GM19395 (cell line): ENCODE measurements around the gene IGFBP3.

Experiments used
- ATAC-seq: cut with Tn5 transposase; IDR thresholded peaks from one replicate; pipeline ENCODE4 v1.9.1; 2021; ENCODE audit warnings: mild to moderate bottlenecking, moderate library complexity; ENCODE audit not compliant: unreplicated experiment

The IGFBP3 gene

DNA sequence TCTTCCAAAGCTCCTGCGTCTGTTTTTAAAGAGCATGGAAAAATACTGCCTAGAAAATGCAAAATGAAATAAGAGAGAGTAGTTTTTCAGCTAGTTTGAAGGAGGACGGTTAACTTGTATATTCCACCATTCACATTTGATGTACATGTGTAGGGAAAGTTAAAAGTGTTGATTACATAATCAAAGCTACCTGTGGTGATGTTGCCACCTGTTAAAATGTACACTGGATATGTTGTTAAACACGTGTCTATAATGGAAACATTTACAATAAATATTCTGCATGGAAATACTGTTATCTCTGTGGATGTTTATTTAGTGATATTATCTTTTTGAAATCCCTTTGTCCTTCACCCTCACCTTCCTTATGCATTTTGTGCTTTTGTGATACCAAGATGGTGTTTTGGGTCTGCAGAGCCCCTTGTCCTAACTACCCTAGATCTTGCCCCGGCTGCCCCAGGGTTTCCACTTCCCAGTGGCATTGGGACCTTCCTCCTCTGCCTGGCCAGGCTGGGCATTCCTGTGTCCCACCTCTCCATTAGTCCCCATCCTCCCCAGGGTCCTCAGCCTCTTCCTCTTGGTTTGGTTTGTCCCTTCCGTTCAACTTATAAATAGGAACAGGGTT, 27.6 kb downstream of the IGFBP3 start:
- ATAC-seq: no peak

- ATAC-seq: no peak
These were observed 28.6 kb downstream of the IGFBP3 start for GRCh38 chr7:45892407-45893035.

GRCh38 chr7:45891462-45892402, 29.3 kb downstream of the IGFBP3 start:
- no peak for ATAC-seq

DNA sequence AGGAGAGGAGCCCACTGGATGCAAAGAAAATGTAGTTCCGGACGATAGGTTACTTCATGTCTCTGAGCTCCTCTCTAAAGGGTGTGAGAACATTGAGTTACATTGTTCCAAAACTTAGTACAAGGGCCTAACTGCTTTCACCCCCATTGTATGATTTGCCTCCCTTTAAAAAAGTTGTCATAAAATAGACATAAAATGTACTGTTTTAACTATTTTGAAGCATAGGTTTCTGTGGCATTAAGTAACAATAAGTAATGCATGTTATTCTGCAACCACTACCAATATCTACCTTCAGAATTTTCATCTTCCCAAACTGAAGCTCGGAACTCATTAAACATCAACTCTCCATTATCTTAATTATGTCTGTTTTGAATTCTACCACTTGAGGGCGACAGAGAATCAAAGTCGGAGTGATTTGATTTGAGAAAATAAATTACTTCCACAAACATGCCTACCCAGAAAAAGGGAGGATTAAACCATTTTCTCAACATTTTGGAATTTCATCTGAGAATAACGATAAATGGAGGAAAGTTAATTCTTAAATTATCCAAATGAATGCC, 30.1 kb downstream of the IGFBP3 start:
- no peak for ATAC-seq

- no peak for ATAC-seq
These were observed 30.8 kb downstream of the IGFBP3 start for GRCh38 chr7:45890125-45890901.

DNA sequence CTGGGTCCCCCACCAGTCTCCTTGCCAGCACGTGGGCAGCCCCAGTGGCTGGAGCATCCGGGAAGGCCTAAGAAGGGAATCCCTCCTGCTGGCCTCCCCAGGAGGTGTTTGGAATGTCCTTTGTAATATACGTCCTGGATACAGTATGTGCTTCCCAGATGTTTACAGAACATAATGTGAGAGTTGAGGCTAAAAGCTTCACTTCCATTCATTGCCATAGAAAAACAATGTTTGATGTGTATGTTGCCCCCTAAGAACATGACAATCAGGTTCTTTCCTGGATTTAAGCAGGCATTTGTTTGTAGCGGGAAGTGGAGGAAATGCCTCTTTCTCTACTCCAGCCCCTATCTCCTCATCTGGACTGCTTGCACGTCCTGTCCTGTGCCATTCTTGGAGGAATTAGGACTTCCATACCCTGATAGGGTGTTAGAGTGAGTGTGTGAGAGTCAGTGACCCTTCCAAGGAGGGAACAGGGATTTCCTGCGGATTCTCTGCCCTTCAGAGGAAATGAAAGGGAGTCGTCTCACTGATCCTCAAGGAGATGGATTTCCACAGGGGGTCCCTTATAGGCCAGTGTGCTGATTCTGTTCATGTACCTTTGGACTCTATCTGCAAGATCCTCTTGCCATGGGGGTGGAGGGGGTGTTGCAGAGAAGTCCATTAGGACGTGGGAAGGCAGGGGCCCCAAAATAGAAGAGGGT, 31.6 kb downstream of the IGFBP3 start:
- no peak for ATAC-seq

DNA sequence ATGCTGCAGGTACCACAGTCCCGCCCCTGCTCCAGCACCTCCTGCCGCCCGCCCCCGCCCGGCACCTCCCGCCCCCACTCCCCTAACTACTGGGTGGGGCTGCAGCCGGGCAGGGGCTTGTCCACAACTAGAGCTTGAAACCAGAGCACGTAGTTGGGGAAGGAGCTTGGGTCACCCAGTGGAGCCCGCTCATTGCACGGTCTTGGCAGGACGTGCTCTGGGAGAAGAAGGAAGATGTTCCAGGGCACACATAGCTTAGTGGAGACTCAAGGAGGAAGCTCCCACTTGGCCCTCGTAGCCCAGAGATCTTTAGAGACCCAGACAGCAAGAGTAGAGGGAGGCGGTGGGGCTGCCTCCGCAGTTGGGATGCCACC, 32.1 kb downstream of the IGFBP3 start:
- no peak for ATAC-seq

DNA sequence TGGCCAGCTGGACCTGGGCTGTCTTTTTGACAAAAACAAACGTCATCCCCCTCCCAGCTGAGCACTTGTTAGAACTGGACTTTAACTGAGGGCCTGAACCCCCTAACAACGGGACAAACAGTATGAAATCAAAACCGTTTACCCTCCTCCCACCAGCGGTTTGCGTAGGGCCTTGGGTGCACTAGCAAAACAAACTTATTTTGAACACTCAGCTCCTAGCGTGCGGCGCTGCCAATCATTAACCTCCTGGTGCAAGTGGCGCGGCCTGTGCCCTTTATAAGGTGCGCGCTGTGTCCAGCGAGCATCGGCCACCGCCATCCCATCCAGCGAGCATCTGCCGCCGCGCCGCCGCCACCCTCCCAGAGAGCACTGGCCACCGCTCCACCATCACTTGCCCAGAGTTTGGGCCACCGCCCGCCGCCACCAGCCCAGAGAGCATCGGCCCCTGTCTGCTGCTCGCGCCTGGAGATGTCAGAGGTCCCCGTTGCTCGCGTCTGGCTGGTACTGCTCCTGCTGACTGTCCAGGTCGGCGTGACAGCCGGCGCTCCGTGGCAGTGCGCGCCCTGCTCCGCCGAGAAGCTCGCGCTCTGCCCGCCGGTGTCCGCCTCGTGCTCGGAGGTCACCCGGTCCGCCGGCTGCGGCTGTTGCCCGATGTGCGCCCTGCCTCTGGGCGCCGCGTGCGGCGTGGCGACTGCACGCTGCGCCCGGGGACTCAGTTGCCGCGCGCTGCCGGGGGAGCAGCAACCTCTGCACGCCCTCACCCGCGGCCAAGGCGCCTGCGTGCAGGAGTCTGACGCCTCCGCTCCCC, 32.7 kb downstream of the IGFBP3 start, which contains the start of gene IGFBP1:
IGFBP1 (plus strand) TSS at position 304 of the 808 bp plus-strand sequence; CDS start at position 469, 165 bp downstream.
- ATAC-seq: no peak

- no peak for ATAC-seq
These were observed 34.0 kb downstream of the IGFBP3 start for GRCh38 chr7:45886931-45887667.

GRCh38 chr7:45885264-45885882, 35.7 kb downstream of the IGFBP3 start:
- ATAC-seq: no peak

DNA sequence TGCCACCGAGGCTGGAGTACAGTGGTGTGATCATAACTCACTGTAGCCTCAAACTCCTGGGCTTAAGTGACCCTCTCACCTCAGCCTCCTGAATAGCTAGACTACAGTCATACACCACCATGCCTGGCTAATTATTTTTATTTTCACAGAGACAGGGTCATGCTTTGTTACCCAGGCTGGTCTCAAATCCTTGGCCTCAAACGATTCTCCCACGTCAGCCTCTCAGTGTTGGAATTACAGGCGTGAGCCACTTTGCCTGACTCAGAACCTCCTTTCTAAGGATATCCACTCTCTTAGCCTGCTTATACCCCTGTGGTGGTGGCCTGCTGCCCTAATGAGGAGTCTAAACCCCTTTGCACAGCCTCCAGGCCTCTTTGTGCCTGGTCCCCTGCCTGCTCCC, 36.9 kb downstream of the IGFBP3 start:
- ATAC-seq: no peak

DNA sequence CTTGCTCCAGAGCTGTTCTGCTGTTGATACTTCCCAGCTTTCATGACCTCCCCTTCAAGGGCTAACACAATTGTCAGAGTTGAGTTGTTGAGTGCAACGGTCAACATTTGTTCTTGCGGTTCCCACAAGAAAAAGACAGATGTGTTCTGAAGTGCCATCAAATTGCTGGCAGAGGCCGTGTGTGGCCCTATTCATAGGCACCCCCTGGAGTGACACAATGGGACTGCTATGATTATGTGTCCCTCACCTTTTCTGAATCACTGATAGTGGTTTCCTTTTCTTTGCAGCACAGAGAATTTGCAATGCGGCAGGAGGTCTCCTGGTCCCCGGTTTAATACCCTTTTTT, 38.6 kb downstream of the IGFBP3 start:
- ATAC-seq: no peak

- no peak for ATAC-seq
These were observed 39.2 kb downstream of the IGFBP3 start for GRCh38 chr7:45881759-45882464.

GRCh38 chr7:45881280-45881758, 39.8 kb downstream of the IGFBP3 start:
- no peak for ATAC-seq

DNA sequence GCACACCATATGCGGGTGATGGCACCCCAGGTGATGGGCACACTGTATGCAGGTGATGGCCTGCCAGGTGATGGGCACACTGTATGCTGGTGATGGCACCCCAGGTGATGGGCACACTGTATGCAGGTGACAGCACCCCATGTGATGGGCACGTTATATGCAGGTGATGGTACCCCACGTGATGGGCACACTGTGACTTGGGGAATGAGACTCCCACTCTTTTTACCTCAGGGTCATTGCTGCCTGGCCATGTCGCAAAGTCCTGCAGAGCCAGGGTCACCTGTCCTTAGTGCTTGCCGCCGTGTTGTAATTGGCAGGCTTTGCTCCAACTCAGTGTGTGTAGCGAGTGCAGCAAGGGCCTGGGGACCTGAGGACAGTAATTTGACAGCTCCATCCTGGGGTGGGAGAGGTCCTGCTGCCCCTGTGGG, 40.6 kb downstream of the IGFBP3 start:
- no peak for ATAC-seq

GRCh38 chr7:45878457-45879144, 42.5 kb downstream of the IGFBP3 start:
- no peak for ATAC-seq

DNA sequence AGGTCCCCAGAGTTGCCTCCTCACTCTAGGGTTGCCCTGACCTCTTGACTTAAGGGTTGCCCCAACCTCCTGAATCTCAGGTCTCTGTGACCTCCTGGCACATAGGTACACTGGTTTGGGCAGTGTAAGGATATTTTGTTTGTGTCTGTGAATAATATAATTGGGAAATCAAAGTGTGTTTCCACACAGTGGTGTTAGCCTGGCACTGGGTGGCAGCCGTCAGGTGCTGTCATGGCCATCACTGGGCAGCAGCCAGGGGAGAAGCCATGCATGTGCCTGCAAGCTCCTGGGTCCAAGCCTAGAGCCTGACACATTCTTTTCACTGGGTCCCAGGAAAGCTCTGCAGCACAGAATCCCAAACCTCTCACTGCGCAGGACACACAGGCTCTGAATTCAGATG, 44.6 kb downstream of the IGFBP3 start:
- ATAC-seq: no peak
